ENCODE data around the gene C4orf50. TPM values are rescaled to one million over a fixed set of nuclear protein-coding genes. Genes with fewer than 3 reads are reported as not detected.

C4orf50 gene
- total RNA-seq, 3 donors from 2014 or later = 0.07 to 0.73 (median 0.09) TPM

DNA sequence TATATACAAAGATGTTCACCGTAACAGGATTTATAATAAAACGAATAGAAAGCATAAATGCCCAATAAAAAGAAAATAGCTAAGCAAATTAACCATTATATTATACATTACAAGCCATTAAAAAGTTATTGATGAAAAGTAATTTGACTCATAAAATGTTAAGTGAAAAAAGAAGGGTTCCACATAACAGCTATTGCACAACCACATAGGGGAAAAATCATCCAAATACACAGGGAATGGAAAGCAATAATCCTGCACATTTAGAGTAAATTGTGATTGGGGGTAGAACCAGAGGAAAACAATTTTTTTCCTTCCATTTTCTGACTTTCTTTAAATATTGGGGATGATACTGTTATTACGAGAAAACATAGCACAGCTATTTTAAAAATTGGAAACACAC, 163.3 kb downstream of the C4orf50 start:
- no peak for ATAC-seq
- no peaks in the 10 kb centered on the region for H3K4me1 ChIP-seq (ENCODE audit: low read depth)
- intact Hi-C loops (cut with DNase I, micrococcal nuclease) = no loop called here
- no peak for DNase-seq
- no peak for TF ChIP-seq CTCF (IDR thresholded peaks at IDR 0.05)
- H3K36me3 ChIP-seq (ENCODE audit: low read depth) = no peaks in the 10 kb centered on the region
- H3K9me3 ChIP-seq = no peaks in the 10 kb centered on the region
- H3K4me3 ChIP-seq = no peak overlapping the region

DNA sequence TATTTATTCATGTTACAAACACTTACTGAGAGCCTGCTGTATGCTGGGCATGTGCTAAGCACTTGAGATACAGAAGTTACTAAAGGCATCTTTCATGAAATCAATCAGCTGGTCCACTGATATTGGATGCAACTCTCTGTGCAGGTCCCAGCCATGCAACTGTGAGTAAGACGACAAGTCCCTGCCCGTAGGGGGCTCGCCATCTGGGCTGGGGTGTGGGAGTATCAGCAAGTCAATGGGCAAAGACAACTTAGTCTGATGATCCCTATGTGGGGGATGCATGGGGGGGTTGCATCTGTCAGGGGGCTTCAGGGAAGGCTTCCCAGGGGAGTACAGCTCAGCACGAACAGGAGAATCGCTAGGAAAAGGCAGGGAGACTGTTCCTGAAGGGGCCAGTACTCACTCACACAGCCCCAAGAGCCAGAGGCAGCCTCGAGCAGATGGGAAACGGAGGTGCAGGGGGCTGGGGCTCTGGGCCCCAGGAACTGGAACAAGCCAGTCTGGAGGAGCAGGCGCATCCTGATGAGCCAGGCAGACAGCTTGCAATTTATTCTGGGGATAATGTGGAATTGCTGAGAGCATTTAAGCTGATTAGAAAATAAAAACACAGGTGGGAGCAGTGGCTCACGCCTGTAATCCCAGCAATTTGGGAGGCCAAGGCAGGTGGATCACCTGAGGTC, 165.6 kb downstream of the C4orf50 start:
- no peak for DNase-seq
- no peaks in the 10 kb centered on the region for H3K9me3 ChIP-seq
- no peak for TF ChIP-seq CTCF (IDR thresholded peaks at IDR 0.05)
- H3K4me3 ChIP-seq = no peak overlapping the region
- intact Hi-C loops (cut with DNase I, micrococcal nuclease) = no loop called here
- no peaks in the 10 kb centered on the region for H3K36me3 ChIP-seq (ENCODE audit: low read depth)
- no peaks in the 10 kb centered on the region for H3K4me1 ChIP-seq (ENCODE audit: low read depth)
- ATAC-seq = no peak

- ATAC-seq = no peak
- no peak overlapping the region for H3K4me3 ChIP-seq
- no peak for DNase-seq
- TF ChIP-seq CTCF (IDR thresholded peaks at IDR 0.05) = no peak
- no peaks in the 10 kb centered on the region for H3K9me3 ChIP-seq
- H3K36me3 ChIP-seq (ENCODE audit: low read depth) = no peaks in the 10 kb centered on the region
- no peaks in the 10 kb centered on the region for H3K4me1 ChIP-seq (ENCODE audit: low read depth)
- intact Hi-C loops (cut with DNase I, micrococcal nuclease) = no loop called here
These were observed 166.5 kb downstream of the C4orf50 start for GRCh38 chr4:5851637-5852301.

Small RNAs within 50 kb of the gene (microRNA-seq; reads per million reads assigned to microRNA genes)
- 0.70 reads per million for gene MIR378D1

Other genes with a start within 250 kb of the C4orf50 start
- gene CRMP1, start 125.3 kb downstream of the C4orf50 start, total RNA-seq = 1 to 10 TPM in 2 of 3 donors, under 1 TPM in 1; 0.58 to 4.4 (median 1.0) TPM
- gene JAKMIP1, start 182.1 kb upstream of the C4orf50 start, total RNA-seq = 1 to 10 TPM in 1 of 3 donors, under 1 TPM in 1, not detected in 1; 0.63 to 2.1 TPM